GM19463 (cell line): ENCODE results near the gene CNTNAP2.

Experiments used
- ATAC-seq: cut with Tn5 transposase; IDR thresholded peaks from one replicate; pipeline ENCODE4 v1.9.1; 2021; ENCODE audit warnings: mild to moderate bottlenecking, moderate library complexity; ENCODE audit not compliant: unreplicated experiment

The CNTNAP2 gene

GRCh38 chr7:147510923-147511322, 1394.3 kb downstream of the CNTNAP2 start:
- ATAC-seq = no peak

GRCh38 chr7:147513451-147513850, 1396.8 kb downstream of the CNTNAP2 start:
- no peak for ATAC-seq

GRCh38 chr7:147516391-147516790, 1399.8 kb downstream of the CNTNAP2 start:
- ATAC-seq = no peak

- no peak for ATAC-seq
Observed at GRCh38 chr7:147519062-147519461, 1402.5 kb downstream of the CNTNAP2 start.

- no peak for ATAC-seq
Observed at GRCh38 chr7:147523056-147523455, 1406.5 kb downstream of the CNTNAP2 start.

- ATAC-seq = no peak
Observed at GRCh38 chr7:147524726-147525250, 1408.2 kb downstream of the CNTNAP2 start.

GRCh38 chr7:147525325-147525724, 1408.7 kb downstream of the CNTNAP2 start:
- no peak for ATAC-seq

GRCh38 chr7:147535701-147536111, 1419.1 kb downstream of the CNTNAP2 start:
- ATAC-seq = no peak

GRCh38 chr7:147539685-147540084, 1423.1 kb downstream of the CNTNAP2 start:
- ATAC-seq = no peak

- no peak for ATAC-seq
Observed at GRCh38 chr7:147540743-147541142, 1424.1 kb downstream of the CNTNAP2 start.

GRCh38 chr7:147541261-147541660, 1424.7 kb downstream of the CNTNAP2 start:
- no peak for ATAC-seq

- no peak for ATAC-seq
Observed at GRCh38 chr7:147547252-147547897, 1430.8 kb downstream of the CNTNAP2 start.

- ATAC-seq = no peak
Observed at GRCh38 chr7:147556317-147556716, 1439.7 kb downstream of the CNTNAP2 start.

- no peak for ATAC-seq
Observed at GRCh38 chr7:147563669-147564068, 1447.1 kb downstream of the CNTNAP2 start.

GRCh38 chr7:147564786-147565476, 1448.3 kb downstream of the CNTNAP2 start:
- no peak for ATAC-seq

- ATAC-seq = no peak
Observed at GRCh38 chr7:147567043-147567442, 1450.4 kb downstream of the CNTNAP2 start.

GRCh38 chr7:147569116-147569913, 1452.7 kb downstream of the CNTNAP2 start:
- no peak for ATAC-seq

GRCh38 chr7:147570390-147570789, 1453.8 kb downstream of the CNTNAP2 start:
- ATAC-seq = no peak

- no peak for ATAC-seq
Observed at GRCh38 chr7:147571436-147572185, 1455.0 kb downstream of the CNTNAP2 start.

- no peak for ATAC-seq
Observed at GRCh38 chr7:147578196-147578595, 1461.6 kb downstream of the CNTNAP2 start.

GRCh38 chr7:147579148-147579547, 1462.5 kb downstream of the CNTNAP2 start:
- ATAC-seq = no peak
